ENCODE data around the gene ART5.
A peak's percentile ranks its signal among the peaks of the same experiment; 100 is the strongest.

ART5 gene

GRCh38 chr11:3642071-3642951 is 519 bp upstream of the ART5 start:
- TF ChIP-seq POLR2A (IDR thresholded peaks at IDR 0.05; ENCODE audit: low read length) (no peak), GATA1 (IDR thresholded peaks at IDR 0.05; ENCODE audit: low read depth, low read length) (no peak)
- DNase-seq = peak; percentile 67 to 69

- no peak for TF ChIP-seq POLR2A (IDR thresholded peaks at IDR 0.05; ENCODE audit: low read length)
- no peak for DNase-seq
These were observed 601 bp downstream of the ART5 start for GRCh38 chr11:3641191-3641590.

GRCh38 chr11:3639841-3640240 is 2.0 kb downstream of the ART5 start:
- no peak for DNase-seq
- TF ChIP-seq POLR2A (IDR thresholded peaks at IDR 0.05; ENCODE audit: low read length) (no peak), GATA1 (IDR thresholded peaks at IDR 0.05; ENCODE audit: low read depth, low read length) (no peak)

- DNase-seq = no peak
- TF ChIP-seq GATA1 (IDR thresholded peaks at IDR 0.05; ENCODE audit: low read depth, low read length) (no peak), POLR2A (IDR thresholded peaks at IDR 0.05; ENCODE audit: low read length) (no peak)
These were observed 3.3 kb downstream of the ART5 start for GRCh38 chr11:3638513-3638912.

DNA sequence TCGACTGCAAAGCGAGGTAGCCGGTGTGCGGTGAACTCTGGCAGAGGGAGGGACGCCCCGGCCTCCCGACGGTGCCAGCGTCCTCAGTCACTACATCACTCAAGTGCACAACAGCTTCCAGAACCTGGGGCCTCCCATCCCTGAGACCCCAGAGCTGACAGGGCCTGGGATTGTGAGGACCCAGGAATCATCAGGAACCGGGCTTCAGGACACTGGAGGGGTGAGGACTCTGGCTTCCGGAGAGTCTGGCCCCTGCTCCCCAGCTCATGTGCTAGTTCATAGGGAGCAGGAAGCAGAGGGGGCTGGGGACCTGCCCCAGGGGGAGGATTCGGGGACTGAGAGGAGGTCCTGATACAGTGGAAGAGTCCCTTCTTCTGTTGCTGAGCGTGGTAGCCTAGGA is 4.6 kb downstream of the ART5 start:
- TF ChIP-seq GATA1 (IDR thresholded peaks at IDR 0.05; ENCODE audit: low read depth, low read length) = no peak
- no peak for TF ChIP-seq POLR2A (IDR thresholded peaks at IDR 0.05; ENCODE audit: low read length)
- DNase-seq = no peak

- no peak for DNase-seq
- no peak for TF ChIP-seq GATA1 (IDR thresholded peaks at IDR 0.05; ENCODE audit: low read depth, low read length)
- TF ChIP-seq POLR2A (IDR thresholded peaks at IDR 0.05; ENCODE audit: low read length) = no peak
These were observed 6.0 kb downstream of the ART5 start for GRCh38 chr11:3635641-3636375.

DNA sequence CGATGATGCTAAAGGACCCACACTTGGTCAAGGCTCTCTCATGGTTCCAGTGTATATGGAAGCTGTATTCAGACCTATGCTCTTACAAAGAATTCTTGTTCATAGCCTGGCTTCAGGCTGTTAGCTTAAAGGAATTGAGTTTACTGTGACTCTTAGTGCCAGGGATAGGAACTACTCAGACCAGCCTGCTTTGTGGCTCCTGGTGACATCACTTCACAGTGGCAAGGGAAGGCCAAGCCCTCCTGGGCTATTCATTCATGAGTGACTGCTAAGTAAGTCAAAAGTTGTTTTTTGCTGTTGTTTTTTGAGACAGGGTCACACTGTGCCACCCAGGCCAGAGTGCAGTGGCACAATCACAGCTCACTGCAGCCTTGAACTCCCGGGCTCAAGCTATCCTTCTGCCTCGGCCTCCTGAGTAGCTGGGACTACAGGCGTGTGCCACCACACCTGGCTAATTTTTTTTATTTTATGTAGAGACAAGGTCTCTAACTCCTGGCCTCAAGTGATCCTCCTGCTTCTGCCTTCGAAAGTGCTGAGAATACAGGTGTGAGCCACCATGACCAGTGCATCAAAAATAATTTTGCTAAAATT is 9.6 kb downstream of the ART5 start:
- no peak for TF ChIP-seq GATA1 (IDR thresholded peaks at IDR 0.05; ENCODE audit: low read depth, low read length)
- no peak for TF ChIP-seq POLR2A (IDR thresholded peaks at IDR 0.05; ENCODE audit: low read length)
- DNase-seq = no peak

GRCh38 chr11:3631331-3631730 is 10.5 kb downstream of the ART5 start:
- no peak for TF ChIP-seq GATA1 (IDR thresholded peaks at IDR 0.05; ENCODE audit: low read depth, low read length)
- no peak for TF ChIP-seq POLR2A (IDR thresholded peaks at IDR 0.05; ENCODE audit: low read length)
- no peak for DNase-seq

DNA sequence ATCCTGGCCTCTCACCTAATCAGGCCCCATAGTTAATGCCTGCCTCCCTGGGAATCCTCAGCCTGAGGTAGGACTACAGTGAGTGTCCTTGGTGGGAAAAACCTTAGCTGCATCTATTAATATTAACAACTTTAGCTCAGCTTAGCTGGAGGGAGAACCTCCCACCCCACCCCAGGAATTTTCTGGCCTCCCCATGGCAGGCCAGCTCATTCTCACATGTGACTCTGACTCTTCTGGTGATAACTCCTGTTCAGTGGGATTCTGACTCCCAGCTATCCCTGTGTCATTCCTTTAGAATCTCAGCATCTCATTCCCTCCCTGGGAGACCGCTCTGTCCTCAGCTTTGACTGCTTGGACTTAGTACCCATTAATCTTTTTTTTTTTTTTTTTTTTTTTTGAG is 14.5 kb downstream of the ART5 start:
- TF ChIP-seq GATA1 (IDR thresholded peaks at IDR 0.05; ENCODE audit: low read depth, low read length) = no peak
- TF ChIP-seq POLR2A (IDR thresholded peaks at IDR 0.05; ENCODE audit: low read length) = no peak

GRCh38 chr11:3626250-3626960 is 15.4 kb downstream of the ART5 start:
- DNase-seq = no peak
- no peak for TF ChIP-seq POLR2A (IDR thresholded peaks at IDR 0.05; ENCODE audit: low read length)

More for the DNA sequence above, 14.5 kb downstream of the ART5 start:
- DNase-seq = no peak

DNA sequence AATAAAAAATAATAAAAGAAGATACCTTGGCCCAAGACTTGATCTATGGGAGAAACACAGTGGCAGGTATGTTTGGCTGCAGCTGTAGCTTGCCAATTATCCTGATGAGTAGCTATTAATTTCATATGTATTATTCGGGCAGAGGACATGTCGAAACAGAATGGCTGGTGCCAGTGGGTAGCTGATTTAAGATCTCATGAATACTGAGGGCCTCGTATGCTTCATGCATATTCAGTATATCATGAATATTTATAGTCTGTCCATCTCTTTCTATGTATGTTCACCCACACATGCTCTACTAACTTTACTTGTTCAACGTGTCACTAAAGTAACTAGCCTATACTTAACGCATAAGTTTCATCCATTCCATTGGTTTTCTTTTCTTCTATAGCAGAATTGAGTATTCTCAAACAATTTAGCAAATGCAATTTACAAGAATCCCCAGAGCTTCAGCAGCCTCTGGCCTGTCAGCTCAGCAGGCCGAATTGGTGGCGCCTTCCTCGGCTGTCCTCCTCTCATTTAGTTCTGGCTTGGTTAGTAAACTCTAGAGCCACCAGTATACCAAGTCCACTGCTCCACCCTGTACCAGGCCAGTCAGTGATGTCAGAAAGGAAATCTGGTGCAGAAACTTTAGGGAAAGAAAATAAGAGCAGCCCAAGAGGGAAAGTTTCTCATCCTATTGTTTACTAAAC is 17.9 kb downstream of the ART5 start:
- TF ChIP-seq POLR2A (IDR thresholded peaks at IDR 0.05; ENCODE audit: low read length) = no peak
- no peak for TF ChIP-seq GATA1 (IDR thresholded peaks at IDR 0.05; ENCODE audit: low read depth, low read length)
- DNase-seq = no peak

DNA sequence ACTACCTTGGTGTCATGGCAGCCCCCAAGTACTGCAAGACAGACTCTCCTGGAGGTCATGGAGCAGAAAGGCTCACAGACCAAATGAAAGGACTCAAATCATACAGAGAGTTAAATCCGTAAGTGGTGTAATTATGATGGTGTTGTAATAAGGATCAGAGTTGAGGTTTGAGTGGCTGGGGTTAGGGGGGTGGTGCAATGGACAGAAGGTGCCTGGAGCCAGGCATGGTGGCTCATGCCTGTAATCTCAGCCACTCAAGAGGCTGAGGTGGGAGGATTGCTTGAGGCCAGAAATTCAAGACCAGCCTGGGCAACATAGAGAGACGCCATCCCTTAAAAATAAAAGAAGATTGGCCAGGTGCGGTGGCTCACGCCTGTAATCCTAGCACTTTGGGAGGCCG is 18.7 kb downstream of the ART5 start:
- no peak for TF ChIP-seq POLR2A (IDR thresholded peaks at IDR 0.05; ENCODE audit: low read length)
- TF ChIP-seq GATA1 (IDR thresholded peaks at IDR 0.05; ENCODE audit: low read depth, low read length) = no peak
- DNase-seq = no peak

DNA sequence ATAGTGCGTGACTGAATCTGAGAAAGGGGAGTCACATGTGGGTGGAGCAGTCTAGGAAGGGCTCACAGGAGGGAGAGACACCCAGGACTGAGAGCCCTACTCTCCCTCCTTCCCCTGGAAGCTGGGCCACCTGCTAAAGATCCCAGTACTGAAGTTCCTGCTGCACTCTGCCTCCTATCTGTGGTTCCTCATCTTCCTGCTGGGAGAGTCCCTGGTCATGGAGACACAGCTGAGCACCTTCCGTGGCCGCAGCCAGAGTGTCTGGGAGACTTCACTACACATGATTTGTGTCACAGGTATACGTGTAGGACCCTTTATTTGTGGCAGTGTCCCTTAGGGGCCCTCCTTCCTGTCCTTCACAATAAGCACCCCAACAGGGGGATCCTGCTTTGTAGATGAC is 19.3 kb downstream of the ART5 start:
- no peak for DNase-seq
- TF ChIP-seq POLR2A (IDR thresholded peaks at IDR 0.05; ENCODE audit: low read length) = no peak
- TF ChIP-seq GATA1 (IDR thresholded peaks at IDR 0.05; ENCODE audit: low read depth, low read length) = no peak

All from erythroblast (primary cell).